Esophagus muscularis mucosa (tissue), 4 donors: ENCODE results near the gene AJM1.

Source experiments
- EP300 ChIP-seq: sonication (generic); formaldehyde crosslinking; IDR thresholded peaks from one replicate; pipeline ENCODE4 v1.6.1; 2017; ENCODE audit warnings: antibody characterized with exemption
- POLR2A ChIP-seq: fragments of 450-650 bp; IDR thresholded peaks from one replicate; pipeline ENCODE4 v1.6.1; 2017; ENCODE audit warnings: antibody characterized with exemption, moderate library complexity, mild to moderate bottlenecking, low read depth
- POLR2AphosphoS5 ChIP-seq, 2 donors: sonication (generic); formaldehyde crosslinking; IDR thresholded peaks; one replicate each; pipeline ENCODE4 v1.6.1; 2017; ENCODE audit warnings: antibody characterized with exemption in 2 of 2
- TF ChIP-seq, protein P1 (sequence below), 3 experiments: fragments of 200-600 bp in 2 of 3; fragments of 450-650 bp in 1 of 3; sonication (generic) in 2 of 3; IDR thresholded peaks; one replicate each; pipeline ENCODE4 v1.5.1; 2017 to 2019; ENCODE audit warnings: antibody characterized with exemption in 3 of 3, mild to moderate bottlenecking in 2 of 3, moderate library complexity in 1 of 3

DNA sequence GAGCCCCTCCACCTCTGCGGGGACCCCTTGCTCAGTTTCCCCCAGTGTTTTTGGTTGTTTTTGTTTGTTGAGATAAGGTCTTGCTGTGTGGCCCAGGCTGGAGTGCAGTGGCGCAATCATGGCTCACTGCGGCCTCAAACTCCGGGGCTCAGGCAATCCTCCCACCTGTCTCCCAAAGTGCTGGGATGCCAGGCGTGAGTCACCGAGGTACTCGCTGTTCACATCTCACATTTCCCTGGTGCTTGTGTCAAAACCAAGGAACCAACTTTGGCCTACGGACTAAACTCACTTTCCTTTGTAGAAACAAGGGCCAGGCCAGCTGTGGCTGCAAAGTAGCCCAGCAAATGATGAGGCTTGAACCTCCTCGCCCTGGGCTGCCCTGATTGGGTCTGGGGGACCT, 9.7 kb upstream of the AJM1 start:
- TF ChIP-seq EP300 = no peak
- TF ChIP-seq, protein P1, sequence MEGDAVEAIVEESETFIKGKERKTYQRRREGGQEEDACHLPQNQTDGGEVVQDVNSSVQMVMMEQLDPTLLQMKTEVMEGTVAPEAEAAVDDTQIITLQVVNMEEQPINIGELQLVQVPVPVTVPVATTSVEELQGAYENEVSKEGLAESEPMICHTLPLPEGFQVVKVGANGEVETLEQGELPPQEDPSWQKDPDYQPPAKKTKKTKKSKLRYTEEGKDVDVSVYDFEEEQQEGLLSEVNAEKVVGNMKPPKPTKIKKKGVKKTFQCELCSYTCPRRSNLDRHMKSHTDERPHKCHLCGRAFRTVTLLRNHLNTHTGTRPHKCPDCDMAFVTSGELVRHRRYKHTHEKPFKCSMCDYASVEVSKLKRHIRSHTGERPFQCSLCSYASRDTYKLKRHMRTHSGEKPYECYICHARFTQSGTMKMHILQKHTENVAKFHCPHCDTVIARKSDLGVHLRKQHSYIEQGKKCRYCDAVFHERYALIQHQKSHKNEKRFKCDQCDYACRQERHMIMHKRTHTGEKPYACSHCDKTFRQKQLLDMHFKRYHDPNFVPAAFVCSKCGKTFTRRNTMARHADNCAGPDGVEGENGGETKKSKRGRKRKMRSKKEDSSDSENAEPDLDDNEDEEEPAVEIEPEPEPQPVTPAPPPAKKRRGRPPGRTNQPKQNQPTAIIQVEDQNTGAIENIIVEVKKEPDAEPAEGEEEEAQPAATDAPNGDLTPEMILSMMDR (IDR thresholded peaks at IDR 0.05) = no peak
- TF ChIP-seq POLR2AphosphoS5 (IDR thresholded peaks at IDR 0.05) = no peak
- no peak for TF ChIP-seq POLR2A
